Endothelial cell of umbilical vein (primary cell): ENCODE measurements around the gene KIAA0408. TPM values are rescaled to one million over a fixed set of nuclear protein-coding genes. Genes with fewer than 3 reads are reported as not detected.

Source experiments
- BruUV-seq: library from RNA; stranded (reverse); fragments of 400-500 nt; replicated peaks from 2 replicates; lab custom pipeline; 2021; lab: Mats Ljungman, UMichigan
- CTCF ChIA-PET: fragments of 300-600, 350-600 bp; sonication (Branson Sonifier 250); formaldehyde crosslinking; loops from one replicate; lab custom pipeline; 2021; ENCODE audit warnings: antibody characterized with exemption, inconsistent platforms; lab: Charles Lee
- POLR2A ChIA-PET: fragments of 300-600, 350-600 bp; sonication (Branson Sonifier 250); formaldehyde crosslinking; loops from one replicate; lab custom pipeline; 2021; ENCODE audit warnings: antibody characterized with exemption, inconsistent platforms; lab: Charles Lee
- DNase-seq: peaks from one replicate; pipeline ENCODE4 v3.0.0-alpha.2; 2011; ENCODE audit warnings: low read depth, low spot score
- FAIRE-seq: peaks from 2 replicates; lab custom pipeline; 2011; peaks lifted over from hg19 to GRCh38; lab: Jason Lieb, UNC
- H2AFZ ChIP-seq: 2 replicates; pipeline ENCODE4 v1.6.0; 2012; ENCODE audit warnings: low read depth, low read length, control low read depth, inconsistent platforms
- H3K27ac ChIP-seq: 2 replicates; pipeline ENCODE4 v1.5.1; 2011; ENCODE audit warnings: low read depth, mild to moderate bottlenecking, control low read depth, low read length, moderate library complexity; ENCODE audit not compliant: insufficient read depth
- H3K27me3 ChIP-seq, 2 experiments: 2 replicates each; pipeline versions ENCODE4 v1.6.0 to v1.6.1; 2011; ENCODE audit warnings: low read length in 2 of 2, mixed read lengths in 1 of 2; ENCODE audit not compliant: control insufficient read depth in 2 of 2, insufficient read depth in 2 of 2
- H3K36me3 ChIP-seq, 2 experiments: 2 replicates in 1 of 2; 3 replicates in 1 of 2; pipeline ENCODE4 v1.5.1; 2011; ENCODE audit warnings: low read length in 2 of 2, mild to moderate bottlenecking in 1 of 2, moderate library complexity in 1 of 2; ENCODE audit not compliant: control insufficient read depth in 2 of 2, insufficient read depth in 2 of 2; ENCODE audit errors: extremely low read depth in 1 of 2
- H3K4me1 ChIP-seq: 3 replicates; pipeline ENCODE4 v1.5.1; 2011; ENCODE audit warnings: mild to moderate bottlenecking, low read length; ENCODE audit not compliant: control insufficient read depth, insufficient read depth; ENCODE audit errors: extremely low read depth
- H3K4me2 ChIP-seq: 2 replicates; pipeline ENCODE4 v1.6.1; 2011; ENCODE audit warnings: low read length, control low read depth, mixed read lengths; ENCODE audit not compliant: insufficient read depth
- H3K4me3 ChIP-seq, 3 experiments: fragments of 200-600 bp in 1 of 3; sonication (generic), shearing (Covaris generic) in 1 of 3; replicated peaks in 1 of 3; 2 replicates each; pipeline ENCODE4 v1.5.1; 2011 to 2016; ENCODE audit warnings: control low read depth in 3 of 3, low read length in 3 of 3, mild to moderate bottlenecking in 2 of 3, inconsistent platforms in 1 of 3, low read depth in 1 of 3, moderate library complexity in 1 of 3; ENCODE audit not compliant: insufficient read depth in 1 of 3
- H3K79me2 ChIP-seq: 2 replicates; pipeline ENCODE4 v1.6.0; 2012; ENCODE audit warnings: low read length, inconsistent platforms; ENCODE audit not compliant: control insufficient read depth, insufficient read depth
- H3K9ac ChIP-seq: replicated peaks from 2 replicates; pipeline ENCODE3; 2011; ENCODE audit warnings: low read length, control low read depth; ENCODE audit not compliant: insufficient read depth; ENCODE audit errors: extremely low read depth
- H3K9me1 ChIP-seq: replicated peaks from 3 replicates; pipeline ENCODE4 v1.6.0; 2011; ENCODE audit warnings: mild to moderate bottlenecking, low read length; ENCODE audit not compliant: control insufficient read depth, insufficient read depth; ENCODE audit errors: extremely low read depth
- H3K9me3 ChIP-seq: replicated peaks from 2 replicates; pipeline ENCODE4 v1.5.1; 2012; ENCODE audit warnings: low read length, inconsistent platforms; ENCODE audit not compliant: control insufficient read depth, insufficient read depth
- H4K20me1 ChIP-seq: replicated peaks from 2 replicates; pipeline ENCODE3; 2011; ENCODE audit warnings: mild to moderate bottlenecking, low read length; ENCODE audit not compliant: control insufficient read depth, insufficient read depth; ENCODE audit errors: extremely low read depth
- CTCF ChIP-seq, 2 donors: IDR thresholded peaks; 1 replicate in 1 of 2; 2 replicates in 1 of 2; pipeline ENCODE4 v1.5.1; 2011; ENCODE audit warnings: low read length in 2 of 2, mild to moderate bottlenecking in 2 of 2, moderate library complexity in 2 of 2, control low read depth in 1 of 2, inconsistent platforms in 1 of 2, low read depth in 1 of 2; ENCODE audit not compliant: insufficient read depth in 1 of 2; ENCODE audit errors: extremely low read depth in 1 of 2
- EZH2 ChIP-seq: IDR thresholded peaks from 2 replicates; pipeline ENCODE4 v1.6.1; 2012; ENCODE audit warnings: borderline replicate concordance, low read depth, mild to moderate bottlenecking, moderate library complexity, low read length, inconsistent platforms; ENCODE audit not compliant: severe bottlenecking
- FOS ChIP-seq: IDR thresholded peaks from 2 replicates; pipeline ENCODE4 v1.6.1; 2011; ENCODE audit warnings: mild to moderate bottlenecking, low read length, moderate library complexity, borderline replicate concordance; ENCODE audit not compliant: insufficient read depth
- GATA2 ChIP-seq: IDR thresholded peaks from 2 replicates; pipeline ENCODE4 v1.7.0; 2011; ENCODE audit warnings: low read depth, mild to moderate bottlenecking, moderate library complexity, mixed read lengths, low read length; ENCODE audit not compliant: insufficient read length, insufficient read depth
- JUN ChIP-seq: IDR thresholded peaks from 2 replicates; pipeline ENCODE4 v1.6.1; 2011; ENCODE audit warnings: borderline replicate concordance, low read depth; ENCODE audit not compliant: insufficient read length, insufficient read depth
- MAX ChIP-seq: IDR thresholded peaks from 2 replicates; pipeline ENCODE4 v1.6.1; 2011; ENCODE audit not compliant: insufficient read depth, insufficient read length
- MYC ChIP-seq: IDR thresholded peaks from one replicate; pipeline ENCODE4 v1.6.1; 2011; ENCODE audit warnings: mild to moderate bottlenecking, low read depth, low read length
- POLR2A ChIP-seq: IDR thresholded peaks from 2 replicates; pipeline ENCODE4 v1.6.1; 2012; ENCODE audit warnings: low read depth, mild to moderate bottlenecking, control low read depth, low read length
- POLR2AphosphoS5 ChIP-seq: IDR thresholded peaks from 2 replicates; pipeline ENCODE4 v1.6.1; 2012; ENCODE audit warnings: low read depth, mild to moderate bottlenecking, control low read depth, low read length, moderate library complexity; ENCODE audit not compliant: insufficient read depth
- dilution Hi-C: fragments of 300-500 bp; cut with MboI; formaldehyde crosslinking; loops from one replicate; pipeline ENCODE4 v1.15.0; 2019; ENCODE audit warnings: low sequenced_read_pairs; ENCODE audit not compliant: extremely low pct_ligation_motif_present
- intact Hi-C: fragments of 100-400 bp; cut with micrococcal nuclease; formaldehyde crosslinking; loops from one replicate; pipeline ENCODE4 v1.10.0; 2022
- polyA plus RNA-seq, 4 experiments: library from polyadenylated mRNA; depleted of rRNA in 3 of 4; stranded (reverse) in 3 of 4; unstranded in 1 of 4; fragments of >200 nt; gene quantifications; 2 replicates each; pipeline versions ENCODE4 v1.2.1 to v1.2.3, GENCODE V29; 2011 to 2012; ENCODE audit warnings: missing spikeins in 1 of 4
- total RNA-seq: library from RNA; stranded (reverse); gene quantifications from 2 replicates; pipeline ENCODE4 v1.2.3, GENCODE V29; 2021

The KIAA0408 gene
- total and polyA plus RNA-seq, 2 donors (not counting 3 experiments of a cell fraction or from before 2014, with no cell fraction given): not detected

DNA sequence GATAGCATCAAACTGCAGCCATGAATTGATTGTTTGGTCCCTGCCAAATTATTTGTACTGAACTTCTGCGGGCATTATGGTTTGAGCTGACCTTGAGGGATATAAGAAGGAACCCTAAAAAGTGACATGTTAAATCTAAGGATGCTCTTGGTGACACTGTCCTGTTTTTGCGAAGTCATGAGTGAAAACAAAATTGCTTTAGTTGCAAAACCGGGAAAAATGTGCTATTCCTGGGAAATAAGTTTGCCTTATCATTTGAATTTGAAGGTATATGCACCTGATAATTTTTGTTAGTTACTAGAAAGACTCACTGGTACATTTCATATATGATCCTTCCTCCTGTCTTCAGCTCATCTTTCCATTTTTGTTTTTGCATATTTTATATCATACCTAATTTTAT, 7.8 kb downstream of the KIAA0408 start:
- Histone ChIP-seq H3K4me2 (no peak overlapping the region), H3K4me3 (no peak overlapping the region), H4K20me1 (no peaks in the 10 kb centered on the region), H3K9me1 (no peaks in the 10 kb centered on the region), H3K27ac (no peak overlapping the region), H3K36me3 (no peaks in the 10 kb centered on the region), H3K9me3 (no peaks in the 10 kb centered on the region), H3K4me1 (no peaks in the 10 kb centered on the region), H2AFZ (no peak overlapping the region), H3K79me2 (no peaks in the 10 kb centered on the region), H3K9ac (no peak overlapping the region), H3K27me3 (peaks cover 0 to 3% of the 10 kb centered on the region in 2 experiments)
- dilution Hi-C loops (no loop called here), intact Hi-C loops (no loop called here)
- DNase-seq (no peak), FAIRE-seq (no peak)
- POLR2A ChIA-PET: no interaction called here
- CTCF ChIA-PET: no interaction called here
- no TSS peak for BruUV-seq
- no peak for TF ChIP-seq EZH2
- no peak for TF ChIP-seq POLR2AphosphoS5
- TF ChIP-seq JUN: no peak
- TF ChIP-seq GATA2: no peak
- no peak for TF ChIP-seq MAX
- no peak for TF ChIP-seq MYC
- no peak for TF ChIP-seq POLR2A
- no peak for TF ChIP-seq CTCF (IDR thresholded peaks at IDR 0.05; ENCODE audit: extremely low read depth in 1 of 2, insufficient read depth in 1 of 2, low read depth in 1 of 2, low read length in 2 of 2)
- TF ChIP-seq FOS: no peak
